GM19463 (cell line): ENCODE measurements around the gene FAM210A.
"Not testable (repeated sequence)": the region's sequence is repeated elsewhere in the genome, so short reads cannot be mapped to it uniquely, and the experiment has no call there.

Experiments
- ATAC-seq: cut with Tn5 transposase; IDR thresholded peaks from one replicate; pipeline ENCODE4 v1.9.1; 2021; ENCODE audit warnings: mild to moderate bottlenecking, moderate library complexity; ENCODE audit not compliant: unreplicated experiment

Gene FAM210A

DNA sequence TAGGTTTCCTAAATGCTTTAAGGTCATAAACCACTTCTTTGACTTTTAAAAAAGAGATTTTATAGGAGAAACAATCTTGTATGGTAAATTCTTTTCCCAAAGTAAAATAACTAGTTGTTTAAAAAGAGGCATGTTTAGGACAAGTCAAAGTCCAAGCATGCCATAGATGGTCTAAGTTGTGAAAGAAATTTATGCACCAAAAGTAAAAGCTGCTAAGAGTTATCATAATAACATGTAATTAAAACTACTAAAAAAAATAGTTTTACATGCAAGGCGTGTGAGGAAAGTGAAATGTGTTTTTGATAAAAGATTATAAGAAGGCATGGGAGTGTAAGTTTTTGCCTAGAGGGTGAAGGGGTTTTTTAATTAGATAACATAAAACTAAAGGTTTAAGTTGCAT, 22.5 kb downstream of the FAM210A start:
- no peak for ATAC-seq

DNA sequence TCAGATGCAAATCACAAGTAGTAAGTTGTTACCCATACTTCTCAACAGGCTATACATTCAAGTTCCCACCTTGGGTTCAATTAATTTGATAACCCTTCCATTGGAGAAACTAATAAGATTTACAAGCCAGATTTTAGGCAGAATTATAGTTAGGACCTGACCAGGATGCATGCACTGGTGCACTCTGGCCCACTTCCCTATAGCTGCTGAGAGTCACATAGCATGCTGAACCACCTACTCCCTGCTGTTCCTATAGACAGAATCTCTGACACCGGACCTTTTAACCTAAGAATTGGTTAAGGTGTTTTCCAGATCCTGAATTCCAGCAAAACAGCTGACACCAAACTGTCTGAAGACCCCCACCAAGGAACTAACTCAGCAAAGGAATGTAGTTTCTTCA, 26.2 kb downstream of the FAM210A start:
- ATAC-seq = no peak

DNA sequence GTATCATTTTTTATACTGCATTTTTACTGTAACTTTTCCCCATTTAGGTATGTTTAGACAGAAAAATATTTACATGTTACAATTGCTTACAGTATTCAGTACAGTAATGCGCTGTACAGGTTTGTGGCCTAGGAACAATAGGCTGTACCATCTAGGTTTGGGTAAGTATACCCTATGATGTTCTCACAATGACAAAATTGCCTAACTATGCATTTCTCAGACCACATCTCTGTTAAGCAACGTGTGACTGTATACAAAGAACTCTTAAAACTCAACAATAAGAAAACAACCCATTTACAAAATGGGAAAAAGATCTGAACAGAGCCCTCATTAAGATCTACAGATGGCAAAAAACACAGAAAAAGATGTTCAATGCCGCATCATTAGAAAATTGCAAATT, 29.4 kb downstream of the FAM210A start:
- ATAC-seq = no peak

DNA sequence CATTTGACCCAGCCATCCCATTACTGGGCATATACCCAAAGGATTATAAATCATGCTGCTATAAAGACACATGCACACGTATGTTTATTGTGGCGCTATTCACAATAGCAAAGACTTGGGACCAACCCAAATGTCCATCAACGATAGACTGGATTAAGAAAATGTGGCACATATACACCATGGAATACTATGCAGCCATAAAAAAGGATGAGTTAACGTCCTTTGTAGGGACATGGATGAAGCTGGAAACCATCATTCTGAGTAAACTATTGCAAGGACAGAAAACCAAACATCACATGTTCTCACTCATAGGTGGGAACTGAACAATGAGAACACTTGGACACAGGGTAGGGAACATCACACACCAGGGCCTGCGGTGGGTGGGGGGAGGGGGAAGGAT, 31.0 kb downstream of the FAM210A start:
- not testable (repeated sequence) for ATAC-seq

DNA sequence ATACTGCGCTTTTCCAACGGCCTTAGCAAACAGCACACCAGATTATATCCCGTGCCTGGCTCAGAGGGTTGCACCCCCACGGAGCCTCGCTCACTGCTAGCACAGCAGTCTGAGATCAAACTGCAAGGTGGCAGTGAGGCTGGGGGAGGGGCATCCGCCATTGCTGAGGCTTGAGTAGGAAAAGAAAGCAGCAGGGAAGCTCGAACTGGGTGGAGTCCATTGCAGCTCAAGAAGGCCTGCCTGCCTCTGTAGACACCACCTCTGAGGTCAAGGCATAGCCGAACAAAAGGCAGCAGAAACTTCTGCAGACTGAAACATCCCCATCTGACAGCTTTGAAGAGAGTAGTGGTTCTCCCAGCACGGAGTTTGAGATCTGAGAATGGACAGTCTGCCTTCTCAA, 36.3 kb downstream of the FAM210A start:
- not testable (repeated sequence) for ATAC-seq

DNA sequence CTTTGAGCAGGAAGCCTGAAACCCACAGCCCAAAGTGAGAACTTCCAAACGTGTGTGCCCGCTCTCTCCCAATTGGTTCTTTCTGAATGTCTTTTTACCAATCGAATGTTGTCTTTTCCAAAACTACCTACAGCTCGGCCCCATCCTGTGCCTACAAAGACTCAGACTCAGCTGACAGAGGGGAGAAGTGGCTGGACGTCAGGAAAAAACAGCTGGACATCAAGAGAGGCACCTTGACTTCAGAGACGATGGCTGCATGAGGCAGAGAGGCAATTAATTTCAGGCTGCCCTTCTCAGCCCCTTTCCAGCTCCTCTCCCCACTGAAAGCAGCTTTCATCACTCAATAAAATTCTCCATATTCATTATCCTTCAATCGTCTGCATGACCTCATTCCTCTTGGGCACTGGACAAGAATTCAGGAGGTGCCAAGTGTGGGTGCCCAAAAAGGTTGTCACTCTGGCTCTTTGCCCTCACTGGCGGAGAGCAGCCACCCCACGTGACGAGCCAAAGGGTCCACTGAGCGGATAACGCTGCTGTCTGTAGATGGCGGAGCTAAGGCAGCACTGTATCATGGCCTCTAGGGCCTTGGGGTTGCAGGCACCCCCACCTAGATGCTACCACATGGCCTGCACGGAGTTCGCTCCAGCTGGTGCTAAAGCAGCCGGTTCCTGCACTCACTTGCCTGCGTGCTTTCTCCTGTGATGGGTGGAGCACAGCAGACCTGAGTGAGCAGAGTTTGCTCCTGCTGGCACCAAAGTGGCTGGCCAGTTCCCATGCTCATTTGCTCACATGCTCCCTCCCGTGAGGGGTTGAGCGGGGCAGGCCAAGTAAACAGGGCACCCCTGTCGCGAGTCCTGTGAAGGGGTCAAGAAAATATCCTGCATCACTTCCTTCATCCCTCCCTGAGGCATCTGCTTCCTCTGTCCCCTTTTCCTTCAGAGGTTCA, 37.9 kb downstream of the FAM210A start:
- ATAC-seq = no peak

DNA sequence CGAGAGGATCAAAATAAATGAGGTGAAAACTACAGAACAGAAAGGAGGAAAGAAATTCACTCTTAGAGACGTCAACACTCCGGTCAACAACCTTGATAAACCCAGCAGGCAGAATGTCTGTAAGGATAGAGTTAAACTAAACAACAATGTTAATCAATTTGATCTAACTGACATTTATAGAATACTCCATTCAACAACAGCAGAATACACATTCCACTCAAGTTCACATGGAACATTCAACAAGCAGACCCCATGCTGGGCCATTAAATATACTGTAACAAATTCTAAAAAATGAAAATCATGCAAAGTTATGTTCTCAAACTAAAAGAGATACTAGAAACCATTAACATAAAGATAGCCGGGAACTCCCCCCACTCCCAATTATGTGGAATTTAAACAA, 41.8 kb downstream of the FAM210A start:
- ATAC-seq = no peak

DNA sequence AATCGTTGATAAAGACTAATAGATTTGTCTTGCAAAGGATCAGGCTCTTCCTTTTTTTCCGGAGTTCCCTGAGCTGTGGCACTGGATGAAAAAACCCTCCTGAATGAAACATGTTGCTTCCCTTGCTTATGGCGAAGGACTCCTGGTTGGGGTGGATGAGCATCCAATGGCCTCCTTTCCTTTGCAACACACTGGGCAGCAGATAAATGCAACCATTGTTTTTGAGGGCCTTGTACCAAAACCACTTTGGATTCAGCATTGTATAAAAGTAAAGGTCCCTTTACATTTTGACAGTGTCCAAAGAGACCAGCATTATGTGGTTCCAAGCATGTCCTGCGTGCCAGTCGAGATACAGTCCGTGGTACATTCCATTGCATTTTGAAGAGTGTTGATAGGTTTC, 44.7 kb downstream of the FAM210A start:
- ATAC-seq = no peak

DNA sequence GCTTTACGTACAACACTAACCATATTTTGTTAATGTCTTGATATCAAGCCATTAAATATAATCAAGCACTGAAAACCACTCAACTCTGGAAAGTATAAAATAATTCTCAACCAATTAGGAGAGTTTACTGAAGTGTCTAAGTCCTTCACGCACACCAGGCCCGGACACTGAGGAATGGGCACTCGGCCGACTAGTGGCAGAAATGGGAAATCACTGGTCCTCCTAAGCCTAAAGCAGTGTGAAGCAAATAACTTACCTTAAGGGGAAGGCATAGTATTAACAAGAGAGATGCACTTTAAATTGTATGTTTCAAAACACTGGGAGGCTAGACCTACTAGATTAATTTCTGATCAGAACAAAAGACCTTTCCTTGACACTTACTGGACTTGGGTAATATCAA, 45.7 kb downstream of the FAM210A start:
- no peak for ATAC-seq

DNA sequence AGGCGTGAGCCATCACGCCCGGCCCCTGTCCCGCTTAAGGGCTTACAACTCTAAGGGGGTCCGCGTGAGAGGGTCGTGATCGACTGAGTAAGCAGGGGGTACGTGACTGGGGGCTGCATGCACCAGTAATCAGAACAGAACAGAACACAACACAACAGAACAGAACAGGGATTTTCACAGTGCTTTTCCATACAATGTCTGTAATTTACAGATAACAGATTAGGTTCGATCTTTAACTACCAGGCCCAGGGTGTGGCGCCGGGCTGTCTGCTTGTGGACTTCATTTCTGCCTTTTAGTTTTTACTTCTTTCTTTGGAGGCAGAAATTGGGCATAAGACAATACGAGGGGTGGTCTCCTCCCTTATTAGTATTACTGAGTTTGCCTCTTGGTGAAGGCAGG, 49.0 kb downstream of the FAM210A start:
- ATAC-seq = not testable (repeated sequence)

DNA sequence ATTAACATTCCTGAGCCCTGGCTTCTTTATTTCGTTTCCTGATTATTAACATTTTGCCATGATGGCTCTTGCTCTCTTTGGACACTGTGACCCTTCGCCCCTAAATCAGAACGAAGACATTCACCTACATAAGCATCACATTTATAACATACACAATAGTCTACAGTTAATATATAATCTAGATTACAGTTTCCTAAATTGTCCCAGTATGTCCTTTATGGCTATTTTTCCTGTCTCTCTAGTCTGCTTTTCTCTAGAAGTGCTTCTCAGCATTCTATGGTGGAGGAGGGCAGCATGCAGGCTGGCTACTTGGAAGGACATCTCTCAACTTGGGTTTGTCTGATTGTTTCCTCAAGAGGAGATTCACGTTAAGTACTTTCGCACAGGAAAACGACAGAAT, 49.9 kb downstream of the FAM210A start:
- no peak for ATAC-seq

DNA sequence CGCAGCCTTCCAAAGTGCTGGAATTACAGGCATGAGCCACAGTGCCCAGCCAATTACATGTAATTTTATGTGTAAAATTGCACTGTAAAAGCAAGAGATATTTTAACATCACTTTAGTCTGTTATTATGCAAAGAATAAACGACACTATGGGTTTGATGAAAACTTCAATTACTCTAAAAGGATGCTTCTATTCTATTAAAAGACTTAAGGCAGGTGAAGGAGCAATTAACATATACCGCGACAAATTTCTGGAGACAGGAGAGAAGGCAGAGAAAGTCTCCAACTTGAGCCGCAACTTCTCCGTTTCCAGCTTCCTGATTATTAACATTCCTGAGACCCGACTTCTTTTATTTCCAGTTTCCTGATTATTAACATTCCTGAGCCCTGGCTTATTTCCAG, 53.7 kb downstream of the FAM210A start:
- ATAC-seq = no peak

DNA sequence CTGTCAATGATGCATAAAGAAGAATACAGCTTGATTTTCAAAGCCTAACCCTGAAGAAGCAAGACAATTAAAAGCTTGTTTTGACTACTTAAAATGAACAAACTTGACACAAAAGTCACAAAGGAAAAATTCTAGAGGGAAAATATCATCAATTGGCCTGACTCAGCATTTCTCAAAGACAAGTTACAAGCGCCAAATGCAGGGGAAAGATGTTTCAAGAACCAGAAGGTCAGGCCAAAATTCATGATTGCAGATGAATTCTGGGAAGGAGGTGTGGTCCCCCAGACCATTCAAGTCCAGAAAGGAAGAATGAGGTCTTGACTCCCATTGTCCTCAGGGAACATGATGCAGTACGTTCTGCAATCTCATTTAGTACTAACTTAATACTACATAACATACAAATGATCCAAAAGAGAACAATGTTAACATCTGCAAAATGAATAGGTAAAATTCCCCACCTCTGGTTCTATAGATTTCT, 64.5 kb downstream of the FAM210A start:
- ATAC-seq = no peak

DNA sequence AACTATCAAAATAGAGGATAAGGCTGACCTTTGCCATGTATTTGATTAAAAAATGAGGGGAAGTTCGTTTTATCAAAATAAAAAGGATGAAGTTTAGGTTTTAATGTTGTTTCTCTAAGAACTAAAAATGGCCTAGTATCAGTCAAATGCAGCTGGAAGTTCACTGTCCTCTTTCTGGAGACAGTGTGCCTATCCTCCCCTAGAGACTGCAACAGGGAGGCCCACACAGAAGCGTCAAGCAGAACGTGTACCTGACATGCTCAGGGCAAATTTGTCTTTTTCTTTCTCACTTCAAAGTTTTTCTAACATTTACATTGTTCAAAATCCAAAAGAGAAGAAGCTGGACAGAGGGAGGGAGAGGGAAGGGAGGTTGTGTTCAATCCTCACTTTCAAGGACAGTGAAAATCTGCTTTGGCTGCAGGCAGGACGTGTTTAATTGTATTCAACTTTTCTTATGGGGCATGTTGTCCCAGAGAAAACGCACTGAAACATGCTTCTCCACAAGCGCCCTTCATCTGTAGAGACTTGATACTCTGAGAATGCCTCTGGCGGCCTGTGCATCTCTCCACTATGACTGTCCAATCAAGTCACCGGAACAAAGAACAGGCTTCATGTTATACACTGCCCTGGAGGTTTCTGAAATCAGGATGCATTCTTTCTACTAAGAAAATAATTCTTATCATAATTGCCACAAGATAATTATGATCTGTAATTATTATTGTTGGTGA, 65.1 kb downstream of the FAM210A start:
- ATAC-seq = no peak

DNA sequence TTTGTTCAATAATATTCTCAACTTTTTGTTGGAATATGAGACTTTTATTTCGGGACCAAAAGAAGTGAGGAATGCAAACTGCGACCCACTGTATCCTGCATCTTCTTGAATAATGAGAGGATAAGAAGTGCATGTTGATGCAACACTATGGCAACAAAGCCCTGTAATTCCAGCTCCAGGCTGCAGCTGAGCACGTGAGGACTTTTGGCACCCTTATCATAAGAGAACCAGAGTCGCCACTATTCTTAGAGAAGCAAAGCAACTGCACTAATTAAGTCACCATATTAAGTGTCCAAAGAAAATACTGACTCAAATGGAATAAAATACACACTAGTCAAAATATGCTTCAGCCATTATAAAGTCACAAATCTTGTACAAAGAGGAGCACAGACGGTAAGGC, 65.8 kb downstream of the FAM210A start:
- no peak for ATAC-seq

DNA sequence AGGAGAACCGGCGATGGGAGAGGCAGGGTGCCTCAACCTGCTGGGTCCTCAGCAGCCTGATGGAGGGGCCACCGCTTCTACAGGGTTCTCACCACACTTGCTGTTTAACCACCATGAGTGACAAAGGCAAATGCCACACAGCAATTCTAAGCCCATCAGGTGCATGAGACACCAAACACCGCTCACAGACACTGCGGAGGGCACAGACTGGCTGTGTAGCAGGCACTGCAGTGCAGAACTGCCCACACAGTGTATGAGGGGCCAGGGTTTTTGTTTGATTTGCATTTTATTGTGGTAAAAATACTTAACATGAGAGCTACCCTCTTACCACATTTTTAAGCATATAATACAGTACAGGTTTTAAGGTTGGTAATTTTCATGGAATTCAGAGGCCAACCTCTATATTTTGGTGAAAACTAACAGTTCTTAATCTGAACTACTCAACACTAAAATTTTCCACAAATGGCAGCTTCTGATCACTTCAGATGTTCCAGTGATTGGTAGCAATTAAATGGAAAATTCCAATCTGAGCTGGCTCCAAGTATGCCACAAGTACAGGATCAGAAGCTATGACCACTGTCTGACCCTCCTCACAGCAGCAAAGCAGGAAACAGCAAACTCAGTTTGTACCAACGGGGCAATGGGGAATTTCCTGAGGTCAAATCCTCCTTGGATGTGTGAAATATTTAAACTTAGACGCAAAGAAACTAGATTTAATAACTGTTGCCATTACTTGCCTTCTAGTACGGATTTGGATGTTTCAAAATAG, 67.7 kb downstream of the FAM210A start:
- no peak for ATAC-seq

DNA sequence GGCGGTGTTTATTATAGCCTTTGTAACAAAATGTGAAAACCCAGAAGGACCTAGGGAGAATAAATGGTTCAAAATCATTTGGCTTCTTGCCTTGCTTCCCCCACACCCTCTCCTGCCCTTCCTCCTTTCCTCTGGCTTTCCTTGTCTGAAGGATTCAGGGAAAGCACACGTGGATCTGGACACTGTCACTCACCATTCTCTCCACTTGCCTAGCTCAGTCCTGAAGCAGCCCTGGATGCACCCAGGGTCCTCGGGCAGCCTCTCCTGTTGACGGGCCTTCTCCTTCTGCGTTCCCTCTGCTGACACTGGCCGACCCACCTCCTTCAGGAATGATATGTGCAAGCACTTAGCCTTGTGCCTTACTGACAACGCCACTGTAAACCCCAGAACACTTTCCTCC, 68.4 kb downstream of the FAM210A start:
- no peak for ATAC-seq

DNA sequence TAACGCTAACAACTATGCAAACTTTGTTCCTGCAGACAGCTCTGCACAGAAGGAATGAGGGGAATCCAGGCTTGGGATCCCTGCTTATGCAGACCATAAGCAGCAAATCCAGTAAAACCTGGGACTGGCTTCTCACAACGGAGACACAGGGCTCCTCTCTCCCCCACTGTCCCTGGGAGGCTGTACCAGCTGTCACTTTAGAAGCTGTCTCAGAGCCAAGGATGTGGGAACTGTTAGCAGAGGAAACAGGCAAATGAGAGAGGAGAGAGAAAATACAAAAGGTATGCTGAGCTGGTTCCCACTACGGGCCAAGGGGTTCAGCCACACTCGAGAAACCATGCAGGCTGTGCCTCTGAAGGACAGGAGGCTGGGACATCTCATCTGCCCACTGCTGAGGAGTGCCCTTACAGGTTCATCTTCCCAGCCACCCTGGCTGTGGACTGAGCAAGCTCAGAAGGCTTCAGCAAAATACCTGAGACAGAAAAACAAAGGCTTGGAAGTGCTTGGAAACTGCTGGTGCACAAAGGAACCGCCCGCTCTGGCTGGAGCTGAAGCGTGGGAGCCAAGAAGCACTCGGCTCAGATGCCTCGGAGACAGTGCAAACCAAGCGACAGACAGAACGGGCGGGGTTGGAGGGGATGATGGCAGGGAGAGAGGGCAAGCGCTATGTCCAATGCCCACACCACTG, 72.5 kb downstream of the FAM210A start:
- ATAC-seq = no peak

DNA sequence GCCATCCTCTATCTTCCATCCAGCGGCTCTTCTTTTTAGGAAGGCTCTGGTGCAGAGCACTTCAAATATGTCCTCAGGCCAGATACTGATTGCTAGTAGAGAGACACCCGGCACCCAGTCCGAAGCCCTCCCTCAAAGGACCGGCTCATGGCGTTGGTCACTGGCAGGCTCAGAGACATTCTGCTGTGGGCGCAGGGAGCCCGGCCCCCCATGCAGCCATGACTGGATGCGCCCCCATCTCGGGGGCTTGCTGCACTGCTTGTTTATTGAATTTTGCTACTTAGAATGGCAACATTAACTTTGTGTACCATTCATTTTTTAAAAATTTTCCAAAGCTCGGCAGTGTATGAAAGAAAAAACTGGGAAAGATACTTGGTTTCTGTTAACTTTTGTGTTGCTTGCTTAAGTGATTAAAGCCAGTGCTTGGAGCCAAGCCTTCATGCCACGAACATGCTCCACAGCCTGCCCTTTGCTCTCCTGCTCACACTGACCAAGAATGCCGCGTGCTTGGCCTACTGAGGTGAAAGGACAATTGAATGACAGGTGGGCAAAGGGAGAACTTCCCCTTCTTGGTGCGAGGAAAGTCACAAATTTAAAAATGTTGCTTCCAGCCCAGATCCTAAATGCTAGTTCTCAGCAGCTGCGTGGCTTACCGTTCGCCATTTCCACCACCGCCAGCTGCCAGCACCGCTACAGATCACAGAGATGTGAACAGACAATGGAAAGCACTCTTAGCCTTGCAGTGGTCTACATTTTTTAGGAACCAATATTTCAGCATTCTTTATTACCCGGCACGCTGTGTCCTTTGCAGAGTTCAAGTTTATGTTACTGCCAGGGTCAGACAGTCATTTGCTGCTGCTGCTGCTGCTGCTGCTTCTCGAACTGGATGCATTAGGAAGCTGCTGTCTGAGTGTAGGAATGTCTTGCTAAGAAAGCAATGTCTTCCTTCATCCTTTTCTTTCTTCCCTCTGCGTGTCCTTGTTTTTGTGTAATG, 76.7 kb downstream of the FAM210A start:
- no peak for ATAC-seq

DNA sequence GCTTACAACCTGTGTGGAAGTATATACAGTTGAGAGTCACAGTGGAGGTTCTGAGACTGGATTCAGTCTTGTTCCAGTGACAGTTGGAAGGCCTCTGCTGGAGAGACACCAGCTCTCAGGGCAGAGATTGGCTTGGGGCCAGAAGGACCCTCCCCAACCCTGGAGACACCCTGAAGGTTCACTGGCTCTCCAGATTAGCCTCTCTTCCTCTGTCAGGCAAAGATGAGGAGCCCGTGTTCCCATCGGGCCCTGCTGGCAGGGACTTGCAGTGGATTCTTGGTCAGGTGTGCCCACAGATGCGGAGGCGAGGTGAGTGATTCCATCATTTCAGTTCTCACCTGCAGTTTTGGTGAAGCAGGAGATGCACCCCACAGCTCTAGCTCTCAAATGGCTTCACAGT, 78.6 kb downstream of the FAM210A start:
- ATAC-seq = no peak
